Neural crest cell (in vitro differentiated cells): ENCODE data around the gene DLG1. TPM values are rescaled to one million over a fixed set of nuclear protein-coding genes. Genes with fewer than 3 reads are reported as not detected.

Experiments used
- DNase-seq: peaks from one replicate; pipeline ENCODE4 v3.0.0; 2021; ENCODE audit warnings: low read depth, mixed read lengths, low spot score
- H3K27ac Mint-ChIP-seq: one replicate; pipeline ENCODE4 v1.8.0; 2021; ENCODE audit warnings: mild to moderate bottlenecking, mixed read lengths; ENCODE audit not compliant: unreplicated experiment
- H3K27me3 Mint-ChIP-seq: 2 replicates; pipeline ENCODE4 v1.8.0; 2021; ENCODE audit warnings: low read depth, mild to moderate bottlenecking, mixed read lengths
- H3K36me3 Mint-ChIP-seq: 2 replicates; pipeline ENCODE4 v1.8.0; 2021; ENCODE audit warnings: low read depth, mild to moderate bottlenecking, mixed read lengths
- H3K4me1 Mint-ChIP-seq: 2 replicates; pipeline ENCODE4 v1.8.0; 2021; ENCODE audit warnings: mixed read lengths
- H3K4me3 Mint-ChIP-seq: one replicate; pipeline ENCODE4 v1.8.0; 2021; ENCODE audit warnings: mild to moderate bottlenecking, mixed read lengths
- H3K9me3 Mint-ChIP-seq: 2 replicates; pipeline ENCODE4 v1.8.0; 2021; ENCODE audit warnings: mixed read lengths
- total RNA-seq: library from RNA; stranded (reverse); gene quantifications from 2 replicates; pipeline ENCODE4 v1.2.1, GENCODE V29; 2021
- TF ChIP-seq, protein P1 (sequence below): fragments of 200-600 bp; sonication (generic); conservative IDR thresholded peaks from 2 replicates; pipeline ENCODE4 v1.5.0; 2021; ENCODE audit warnings: antibody characterized with exemption, mild to moderate bottlenecking

The DLG1 gene
- total RNA-seq, 1 donor from 2014 or later: 95.5 TPM

DNA sequence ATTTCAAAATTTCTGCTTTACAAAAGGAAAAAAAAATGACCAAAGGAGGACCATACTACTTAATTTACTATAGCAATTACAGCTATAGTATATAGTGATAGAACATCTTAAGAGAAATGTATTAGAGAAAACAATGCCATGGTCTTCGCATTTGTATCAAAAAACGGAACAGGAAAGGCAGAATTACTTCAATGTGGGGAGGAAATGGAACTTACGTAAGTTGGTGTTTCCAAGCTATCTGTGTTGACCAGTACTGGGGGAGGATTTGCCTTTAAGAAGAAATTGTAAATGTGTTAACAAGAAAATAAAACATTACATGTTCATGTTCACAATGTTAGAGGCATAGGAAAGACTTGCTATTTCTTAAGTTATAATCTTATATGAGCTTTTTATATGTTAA lies 148.9 kb downstream of the DLG1 start:
- DNase-seq: no peak
- TF ChIP-seq, protein P1, sequence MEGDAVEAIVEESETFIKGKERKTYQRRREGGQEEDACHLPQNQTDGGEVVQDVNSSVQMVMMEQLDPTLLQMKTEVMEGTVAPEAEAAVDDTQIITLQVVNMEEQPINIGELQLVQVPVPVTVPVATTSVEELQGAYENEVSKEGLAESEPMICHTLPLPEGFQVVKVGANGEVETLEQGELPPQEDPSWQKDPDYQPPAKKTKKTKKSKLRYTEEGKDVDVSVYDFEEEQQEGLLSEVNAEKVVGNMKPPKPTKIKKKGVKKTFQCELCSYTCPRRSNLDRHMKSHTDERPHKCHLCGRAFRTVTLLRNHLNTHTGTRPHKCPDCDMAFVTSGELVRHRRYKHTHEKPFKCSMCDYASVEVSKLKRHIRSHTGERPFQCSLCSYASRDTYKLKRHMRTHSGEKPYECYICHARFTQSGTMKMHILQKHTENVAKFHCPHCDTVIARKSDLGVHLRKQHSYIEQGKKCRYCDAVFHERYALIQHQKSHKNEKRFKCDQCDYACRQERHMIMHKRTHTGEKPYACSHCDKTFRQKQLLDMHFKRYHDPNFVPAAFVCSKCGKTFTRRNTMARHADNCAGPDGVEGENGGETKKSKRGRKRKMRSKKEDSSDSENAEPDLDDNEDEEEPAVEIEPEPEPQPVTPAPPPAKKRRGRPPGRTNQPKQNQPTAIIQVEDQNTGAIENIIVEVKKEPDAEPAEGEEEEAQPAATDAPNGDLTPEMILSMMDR: no peak
- peaks cover 27% of the 10 kb centered on the region for H3K36me3 Mint-ChIP-seq
- peaks cover 12% of the 10 kb centered on the region for H3K9me3 Mint-ChIP-seq
- H3K4me3 Mint-ChIP-seq: no peak overlapping the region
- no peaks in the 10 kb centered on the region for H3K27me3 Mint-ChIP-seq
- peaks cover 4% of the 10 kb centered on the region for H3K4me1 Mint-ChIP-seq
- no peak overlapping the region for H3K27ac Mint-ChIP-seq

DNA sequence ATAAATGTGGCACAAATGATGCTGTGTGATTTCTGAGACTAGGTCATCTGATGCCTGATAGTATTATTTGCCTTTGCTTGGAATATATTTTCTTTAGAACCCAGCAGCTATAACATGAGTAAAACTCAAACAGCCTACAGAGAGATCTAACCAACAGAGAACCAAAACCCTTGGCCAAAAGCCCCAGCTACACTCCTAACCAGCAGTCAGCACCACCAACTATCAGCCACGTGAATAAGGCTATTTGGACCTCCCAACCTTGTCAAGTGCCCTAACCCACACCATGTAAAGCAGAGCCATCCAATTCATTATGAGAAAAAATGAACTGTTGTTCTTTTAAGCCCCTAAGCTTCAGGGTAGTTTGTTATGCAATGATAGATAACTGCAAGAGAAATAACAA lies 154.2 kb downstream of the DLG1 start:
- no peak overlapping the region for H3K27ac Mint-ChIP-seq
- DNase-seq: no peak
- no peaks in the 10 kb centered on the region for H3K27me3 Mint-ChIP-seq
- H3K4me1 Mint-ChIP-seq: no peaks in the 10 kb centered on the region
- peaks cover 12% of the 10 kb centered on the region for H3K9me3 Mint-ChIP-seq
- TF ChIP-seq, protein P1: no peak
- peaks cover 30% of the 10 kb centered on the region for H3K36me3 Mint-ChIP-seq
- H3K4me3 Mint-ChIP-seq: no peak overlapping the region

DNA sequence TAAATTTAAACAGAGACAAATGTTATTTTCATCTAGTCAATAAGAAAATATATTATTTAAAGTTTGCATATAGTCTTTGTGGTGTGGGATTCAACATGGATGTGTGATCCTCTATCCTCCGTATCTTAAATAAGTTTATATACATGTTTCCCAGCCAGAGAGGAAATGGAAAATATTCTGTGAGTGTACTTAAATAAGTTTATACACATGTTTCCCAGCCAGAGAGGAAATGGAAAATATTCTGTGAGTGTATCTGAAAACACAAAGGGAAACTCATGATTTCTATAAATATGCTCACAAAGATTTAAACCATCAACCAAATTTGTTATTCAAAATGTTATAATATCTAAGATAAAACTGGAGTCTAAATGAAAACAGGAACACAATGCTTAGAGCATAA lies 158.8 kb downstream of the DLG1 start:
- DNase-seq: no peak
- Mint-ChIP-seq H3K27me3 (no peaks in the 10 kb centered on the region), H3K27ac (no peak overlapping the region), H3K9me3 (no peaks in the 10 kb centered on the region), H3K36me3 (peaks cover 25% of the 10 kb centered on the region), H3K4me1 (peaks cover under 1% of the 10 kb centered on the region), H3K4me3 (no peak overlapping the region)
- TF ChIP-seq, protein P1: no peak

DNA sequence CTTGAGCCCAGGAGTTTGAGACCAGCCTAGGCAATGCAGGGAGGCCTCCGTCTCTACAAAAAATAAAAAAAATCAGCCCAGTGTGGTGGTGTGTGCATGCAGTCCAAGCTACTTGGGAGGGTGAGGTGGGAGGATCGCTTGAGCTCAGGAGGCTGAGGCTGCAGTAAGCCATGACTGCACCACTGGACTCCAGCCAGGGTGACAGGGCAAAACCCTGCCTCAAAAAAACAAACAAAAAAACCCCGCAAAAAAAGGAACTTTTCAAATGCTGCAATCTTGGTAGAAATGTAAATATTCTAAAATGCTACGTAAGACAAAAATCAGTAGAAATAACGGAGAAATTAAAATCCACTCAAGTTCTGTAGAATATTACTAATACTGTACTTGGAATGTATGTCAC lies 160.7 kb downstream of the DLG1 start:
- DNase-seq: no peak
- TF ChIP-seq, protein P1: no peak
- H3K4me1 Mint-ChIP-seq: peaks cover 7% of the 10 kb centered on the region
- H3K36me3 Mint-ChIP-seq: peaks cover 29% of the 10 kb centered on the region
- no peaks in the 10 kb centered on the region for H3K27me3 Mint-ChIP-seq
- H3K9me3 Mint-ChIP-seq: no peaks in the 10 kb centered on the region
- H3K4me3 Mint-ChIP-seq: no peak overlapping the region
- H3K27ac Mint-ChIP-seq: no peak overlapping the region

DNA sequence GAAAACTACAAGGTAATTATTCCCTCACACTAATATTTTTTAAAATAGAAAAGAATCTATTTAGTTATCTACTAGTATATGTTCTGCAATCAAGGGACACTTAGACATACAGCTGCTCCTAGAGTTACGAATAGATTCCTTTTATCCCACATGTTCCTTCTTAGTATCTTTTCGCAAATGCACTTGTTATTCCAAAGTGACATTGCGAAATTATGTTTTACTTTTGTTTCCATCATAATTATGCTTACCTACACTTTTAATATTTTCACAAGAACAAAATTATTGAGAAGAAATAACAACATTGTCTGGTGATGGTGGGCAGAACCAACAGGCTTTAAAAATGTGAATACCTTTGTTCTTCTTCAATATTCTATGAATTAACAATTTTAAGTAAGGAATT lies 161.7 kb downstream of the DLG1 start:
- H3K9me3 Mint-ChIP-seq: no peaks in the 10 kb centered on the region
- no peak for DNase-seq
- H3K4me1 Mint-ChIP-seq: peaks cover 7% of the 10 kb centered on the region
- no peaks in the 10 kb centered on the region for H3K27me3 Mint-ChIP-seq
- H3K27ac Mint-ChIP-seq: no peak overlapping the region
- TF ChIP-seq, protein P1: no peak
- H3K4me3 Mint-ChIP-seq: no peak overlapping the region
- peaks cover 32% of the 10 kb centered on the region for H3K36me3 Mint-ChIP-seq

DNA sequence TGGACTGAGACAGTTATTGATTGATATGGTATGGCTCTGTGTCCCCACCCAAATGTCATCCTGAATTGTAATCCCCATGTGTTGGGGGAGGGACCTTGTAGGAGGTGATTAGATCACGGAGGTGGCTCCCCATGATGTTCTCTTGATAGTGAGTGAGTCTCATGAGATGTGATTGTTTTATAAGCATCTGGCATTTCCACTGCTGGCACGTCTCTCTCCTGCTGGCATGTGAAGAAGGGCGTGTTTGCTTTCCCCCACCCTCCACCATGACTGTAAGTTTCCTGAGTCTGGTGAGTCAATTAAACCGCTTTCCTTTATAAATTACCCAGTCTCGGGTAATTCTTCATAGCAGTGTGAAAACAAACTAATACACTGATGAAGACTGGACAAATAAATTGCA lies 163.2 kb downstream of the DLG1 start:
- no peaks in the 10 kb centered on the region for H3K9me3 Mint-ChIP-seq
- TF ChIP-seq, protein P1: no peak
- H3K36me3 Mint-ChIP-seq: peaks cover 33% of the 10 kb centered on the region
- no peak overlapping the region for H3K4me3 Mint-ChIP-seq
- H3K27me3 Mint-ChIP-seq: no peaks in the 10 kb centered on the region
- no peak overlapping the region for H3K27ac Mint-ChIP-seq
- DNase-seq: no peak
- peaks cover 7% of the 10 kb centered on the region for H3K4me1 Mint-ChIP-seq
